H9 (cell line): Measurements from ENCODE around the gene PRDM11. TPM values are rescaled to one million over a fixed set of nuclear protein-coding genes. Genes with fewer than 3 reads are reported as not detected.
A peak's percentile ranks its signal among the peaks of the same experiment; 100 is the strongest.

Source experiments
- DNase-seq: peaks from one replicate; pipeline ENCODE4 v3.0.0-alpha.2; 2017
- H2AFZ ChIP-seq: one replicate; pipeline ENCODE4 v1.6.1; 2013; ENCODE audit warnings: mild to moderate bottlenecking, low read length, control low read depth, moderate library complexity
- H2AK5ac ChIP-seq: 2 replicates; pipeline ENCODE4 v1.6.1; 2013; ENCODE audit warnings: low read length, control low read depth, mixed read lengths; ENCODE audit not compliant: insufficient read length
- H2BK120ac ChIP-seq: one replicate; pipeline ENCODE4 v1.6.1; 2013; ENCODE audit warnings: low read depth, mild to moderate bottlenecking, low read length, control low read depth, inconsistent platforms; ENCODE audit not compliant: poor library complexity, severe bottlenecking
- H2BK12ac ChIP-seq: 2 replicates; pipeline ENCODE4 v1.6.1; 2013; ENCODE audit warnings: low read length, control low read depth, mixed read lengths, low read depth; ENCODE audit not compliant: insufficient read length
- H2BK15ac ChIP-seq: 2 replicates; pipeline ENCODE4 v1.6.1; 2013; ENCODE audit warnings: low read depth, low read length, control low read depth
- H2BK20ac ChIP-seq: one replicate; pipeline ENCODE4 v1.6.1; 2013; ENCODE audit warnings: low read depth, mild to moderate bottlenecking, low read length, control low read depth, inconsistent platforms; ENCODE audit not compliant: poor library complexity, severe bottlenecking
- H2BK5ac ChIP-seq: 2 replicates; pipeline ENCODE4 v1.6.1; 2013; ENCODE audit warnings: low read length, control low read depth, mixed read lengths; ENCODE audit not compliant: insufficient read length
- H3K14ac ChIP-seq: 2 replicates; pipeline ENCODE4 v1.6.1; 2013; ENCODE audit warnings: low read length, control low read depth; ENCODE audit not compliant: insufficient read depth
- H3K18ac ChIP-seq: 2 replicates; pipeline ENCODE4 v1.6.1; 2013; ENCODE audit warnings: low read depth, mild to moderate bottlenecking, mixed read lengths, low read length, control low read depth; ENCODE audit not compliant: insufficient read length
- H3K23ac ChIP-seq: 2 replicates; pipeline ENCODE4 v1.6.1; 2013; ENCODE audit warnings: low read length, control low read depth, mixed read lengths, low read depth; ENCODE audit not compliant: insufficient read length
- H3K23me2 ChIP-seq: 2 replicates; pipeline ENCODE4 v1.6.1; 2013; ENCODE audit warnings: low read depth, mild to moderate bottlenecking, mixed read lengths, low read length, control low read depth; ENCODE audit not compliant: insufficient read length, poor library complexity, severe bottlenecking
- H3K27ac ChIP-seq: 2 replicates; pipeline ENCODE4 v1.5.1; 2013; ENCODE audit warnings: low read length, control low read depth, mixed read lengths, low read depth; ENCODE audit not compliant: insufficient read length
- H3K27me3 ChIP-seq: 2 replicates; pipeline ENCODE4 v1.6.1; 2013; ENCODE audit warnings: low read length, control low read depth, inconsistent platforms; ENCODE audit not compliant: insufficient read depth
- H3K4ac ChIP-seq: 2 replicates; pipeline ENCODE4 v1.6.1; 2013; ENCODE audit warnings: low read depth, mild to moderate bottlenecking, control low read depth, inconsistent platforms, low read length, moderate library complexity
- H3K4me1 ChIP-seq: 2 replicates; pipeline ENCODE4 v1.6.1; 2013; ENCODE audit warnings: low read length, control low read depth, inconsistent platforms; ENCODE audit not compliant: insufficient read depth
- H3K4me2 ChIP-seq: 2 replicates; pipeline ENCODE4 v1.6.1; 2013; ENCODE audit warnings: low read length, control low read depth, mixed read lengths; ENCODE audit not compliant: insufficient read length, insufficient read depth
- H3K56ac ChIP-seq: 2 replicates; pipeline ENCODE4 v1.6.1; 2013; ENCODE audit warnings: low read depth, mild to moderate bottlenecking, mixed read lengths, low read length, control low read depth; ENCODE audit not compliant: insufficient read length
- H3K79me1 ChIP-seq: 2 replicates; pipeline ENCODE4 v1.6.1; 2013; ENCODE audit warnings: low read depth, mild to moderate bottlenecking, moderate library complexity, low read length, control low read depth, inconsistent platforms; ENCODE audit not compliant: insufficient read depth, poor library complexity, severe bottlenecking
- H3K79me2 ChIP-seq: 2 replicates; pipeline ENCODE4 v1.6.1; 2013; ENCODE audit warnings: low read length, control low read depth, inconsistent platforms; ENCODE audit not compliant: insufficient read depth
- H3K9ac ChIP-seq: 2 replicates; pipeline ENCODE4 v1.6.1; 2013; ENCODE audit warnings: low read length, control low read depth, mixed read lengths; ENCODE audit not compliant: insufficient read length; ENCODE audit errors: extremely low read depth
- H3K9me3 ChIP-seq: one replicate; pipeline ENCODE4 v1.6.1; 2013; ENCODE audit warnings: low read depth, low read length, inconsistent platforms; ENCODE audit not compliant: control insufficient read depth
- H3T11ph ChIP-seq: one replicate; pipeline ENCODE4 v1.6.1; 2013; ENCODE audit warnings: mild to moderate bottlenecking, low read length, control low read depth, inconsistent platforms
- H4K20me1 ChIP-seq: one replicate; pipeline ENCODE4 v1.6.1; 2013; ENCODE audit not compliant: control insufficient read depth, insufficient read length, insufficient read depth
- H4K5ac ChIP-seq: 2 replicates; pipeline ENCODE4 v1.6.1; 2013; ENCODE audit warnings: low read depth, mild to moderate bottlenecking, mixed read lengths, low read length, control low read depth; ENCODE audit not compliant: insufficient read length
- H4K8ac ChIP-seq: replicated peaks from 2 replicates; pipeline ENCODE4 v1.6.1; 2013; ENCODE audit warnings: low read length, control low read depth, mixed read lengths, low read depth; ENCODE audit not compliant: insufficient read length
- H4K91ac ChIP-seq: 2 replicates; pipeline ENCODE4 v1.6.1; 2013; ENCODE audit warnings: low read depth, mild to moderate bottlenecking, moderate library complexity, mixed read lengths, low read length, control low read depth; ENCODE audit not compliant: insufficient read length
- H3K27ac Mint-ChIP-seq, 3 experiments: 2 replicates in 2 of 3; 3 replicates in 1 of 3; pipeline ENCODE4 v1.8.0; 2020 to 2021; ENCODE audit warnings: mixed read lengths in 3 of 3, mild to moderate bottlenecking in 1 of 3, moderate library complexity in 1 of 3
- H3K27me3 Mint-ChIP-seq: 2 replicates; pipeline ENCODE4 v1.8.0; 2021; ENCODE audit warnings: low read depth, mild to moderate bottlenecking, moderate library complexity, mixed read lengths
- H3K36me3 Mint-ChIP-seq, 3 experiments: 2 replicates in 2 of 3; 3 replicates in 1 of 3; pipeline ENCODE4 v1.8.0; 2020 to 2021; ENCODE audit warnings: low read depth in 3 of 3, mixed read lengths in 3 of 3; ENCODE audit not compliant: insufficient read depth in 1 of 3
- H3K4me1 Mint-ChIP-seq, 2 experiments: 2 replicates each; pipeline ENCODE4 v1.8.0; 2020; ENCODE audit warnings: mixed read lengths in 2 of 2
- H3K4me3 Mint-ChIP-seq, 2 experiments: 2 replicates in 1 of 2; 3 replicates in 1 of 2; pipeline ENCODE4 v1.8.0; 2020 to 2021; ENCODE audit warnings: mild to moderate bottlenecking in 2 of 2, mixed read lengths in 2 of 2, moderate library complexity in 1 of 2
- H3K9me3 Mint-ChIP-seq, 2 experiments: 2 replicates in 1 of 2; 3 replicates in 1 of 2; pipeline ENCODE4 v1.8.0; 2020; ENCODE audit warnings: mild to moderate bottlenecking in 2 of 2, mixed read lengths in 2 of 2, moderate library complexity in 1 of 2
- CTCF ChIP-seq: fragments of 200-600 bp; sonication (generic); conservative IDR thresholded peaks from 3 replicates; pipeline ENCODE4 v1.8.0; 2021; ENCODE audit warnings: antibody characterized with exemption, mild to moderate bottlenecking
- WGBS: extraction: QIAGEN DNeasy Blood & Tissue Kit; methylation state at CpG from one replicate; pipeline ENCODE4 v1.1.7; 2013; ENCODE audit warnings: missing lambda C conversion rate, low lambda C conversion rate, mixed read lengths; ENCODE audit not compliant: insufficient read length; ENCODE audit errors: extremely low coverage; 5-methylcytosine and 5-hydroxymethylcytosine counted together
- total RNA-seq: library from RNA; stranded (reverse); gene quantifications from 2 replicates; pipeline ENCODE4 v1.2.1, GENCODE V29; 2021

The PRDM11 gene
- total RNA-seq, 1 experiment from 2014 or later: 11.5 TPM

GRCh38 chr11:45154276-45154675 is 7.8 kb downstream of the PRDM11 start:
- Histone ChIP-seq H4K91ac (no peak overlapping the region), H3K4me1 (no peaks in the 10 kb centered on the region), H4K20me1 (no peaks in the 10 kb centered on the region), H2AFZ (no peak overlapping the region), H2BK20ac (no peak overlapping the region), H3K23ac (no peak overlapping the region), H2AK5ac (no peak overlapping the region), H3T11ph (no peak overlapping the region), H2BK15ac (no peak overlapping the region), H4K8ac (no peak overlapping the region), H3K23me2 (no peaks in the 10 kb centered on the region), H3K27ac (no peak overlapping the region), H3K27me3 (no peaks in the 10 kb centered on the region), H2BK12ac (no peak overlapping the region), H4K5ac (no peak overlapping the region), H3K4me2 (no peak overlapping the region), H3K79me1 (peaks cover 3% of the 10 kb centered on the region), H3K56ac (no peak overlapping the region), H3K18ac (no peak overlapping the region), H3K4ac (no peak overlapping the region), H3K9ac (no peak overlapping the region), H2BK120ac (no peak overlapping the region), H3K9me3 (no peaks in the 10 kb centered on the region), H2BK5ac (no peak overlapping the region), H3K14ac (no peak overlapping the region), H3K79me2 (no peaks in the 10 kb centered on the region; the same call in 1 of the 2 replicates)
- Mint-ChIP-seq H3K27me3 (no peaks in the 10 kb centered on the region; the same call in 1 of the 2 replicates), H3K4me3 (no peak overlapping the region), H3K9me3 (peaks cover 3 to 6% of the 10 kb centered on the region in 2 experiments; a peak in 3 of 5 replicates), H3K36me3 (peaks cover 3 to 9% (median 8%) of the 10 kb centered on the region in 3 experiments; a peak in 6 of 7 replicates), H3K27ac (peak overlapping the region in 1 of 3 experiments; percentile 77; a peak in 1 of 7 replicates), H3K4me1 (peaks cover 9 to 10% of the 10 kb centered on the region in 2 experiments)
- DNase-seq: no peak
- WGBS: no CpG with 5 or more reads among the region's 6 CpGs
- TF ChIP-seq CTCF: no peak
